Muscle layer of duodenum (tissue), 2 donors: Measurements from ENCODE around the gene NISCH.

ENCODE experiments used
- H3K27ac ChIP-seq: one replicate; pipeline ENCODE4 v1.7.0; 2013; ENCODE audit warnings: mild to moderate bottlenecking, low read length
- H3K27me3 ChIP-seq: one replicate; pipeline ENCODE4 v1.7.0; 2013; ENCODE audit warnings: low read depth, mild to moderate bottlenecking, control low read depth, low read length
- H3K36me3 ChIP-seq, 2 donors: one replicate each; pipeline ENCODE4 v1.7.0; 2013; ENCODE audit warnings: low read length in 2 of 2, control low read depth in 1 of 2, mild to moderate bottlenecking in 1 of 2; ENCODE audit not compliant: insufficient read depth in 2 of 2, control insufficient read depth in 1 of 2
- H3K4me1 ChIP-seq, 2 donors: one replicate each; pipeline ENCODE4 v1.7.0; 2013; ENCODE audit warnings: low read length in 2 of 2, mild to moderate bottlenecking in 2 of 2, control low read depth in 1 of 2, moderate library complexity in 1 of 2; ENCODE audit not compliant: insufficient read depth in 2 of 2, control insufficient read depth in 1 of 2
- H3K4me3 ChIP-seq, 2 donors: one replicate each; pipeline ENCODE4 v1.7.0; 2013; ENCODE audit warnings: low read length in 2 of 2, low read depth in 1 of 2, mild to moderate bottlenecking in 1 of 2
- H3K9me3 ChIP-seq, 2 donors: one replicate each; pipeline ENCODE4 v1.7.0; 2013; ENCODE audit warnings: low read length in 2 of 2, control low read depth in 1 of 2, mild to moderate bottlenecking in 1 of 2; ENCODE audit not compliant: control insufficient read depth in 1 of 2
- donor health status: healthy.

The NISCH gene

DNA sequence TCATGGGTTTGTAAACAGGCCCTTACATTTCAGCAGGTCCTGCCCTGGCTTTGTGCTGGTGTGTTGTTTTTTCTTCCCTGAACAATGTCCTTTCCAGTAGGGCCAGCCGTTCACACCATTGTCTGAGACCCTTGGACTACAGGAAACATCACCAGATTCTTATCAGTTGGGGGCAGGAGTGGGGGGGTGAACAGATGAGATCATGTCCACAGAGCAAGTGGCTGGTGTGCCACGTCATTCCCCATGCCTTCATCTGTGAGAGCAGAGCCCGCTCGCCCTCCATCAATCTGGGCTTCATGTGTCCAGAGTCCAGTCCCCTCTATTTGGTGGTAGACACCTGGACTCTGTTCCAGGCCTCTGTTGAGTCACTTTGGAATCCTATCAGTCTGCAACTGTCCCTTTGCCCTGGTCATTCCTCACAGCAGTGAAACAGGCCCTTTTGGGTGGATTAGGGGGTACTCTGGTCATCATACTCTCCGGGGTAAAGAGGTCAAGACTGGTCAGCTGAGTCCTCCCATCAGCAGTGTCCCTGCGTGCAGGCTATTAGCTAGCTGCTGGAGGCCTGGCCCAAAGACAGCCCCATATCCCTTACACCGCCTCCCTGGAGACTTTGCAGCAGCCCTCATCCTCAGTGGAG is 25.5 kb upstream of the NISCH start:
- Histone ChIP-seq H3K27me3 (no peaks in the 10 kb centered on the region), H3K27ac (no peak overlapping the region), H3K4me3 (no peak overlapping the region), H3K9me3 (no peaks in the 10 kb centered on the region), H3K36me3 (no peaks in the 10 kb centered on the region), H3K4me1 (peaks cover 0 to 12% of the 10 kb centered on the region in 2 donors)

DNA sequence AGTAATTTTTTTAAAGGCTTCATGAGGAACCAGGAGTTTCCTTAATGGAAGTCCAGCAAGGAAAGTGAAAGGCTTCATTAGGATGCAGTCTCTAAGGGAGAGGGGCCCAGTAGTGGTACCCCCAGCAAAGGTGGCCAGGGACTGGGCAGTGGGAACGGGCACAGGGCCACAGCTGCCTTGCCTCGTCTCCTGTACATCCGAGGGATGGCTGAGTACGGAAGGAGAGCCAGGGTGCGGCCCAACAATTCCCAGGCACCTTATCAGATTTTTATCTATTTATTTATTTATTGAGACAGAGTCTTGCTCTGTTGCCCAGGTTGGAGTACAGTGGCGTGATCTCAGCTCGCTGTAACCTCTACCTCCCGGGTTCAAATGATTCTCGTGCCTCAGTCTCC is 25.0 kb upstream of the NISCH start:
- Histone ChIP-seq H3K4me3 (no peak overlapping the region), H3K4me1 (peaks cover 0 to 12% of the 10 kb centered on the region in 2 donors), H3K27ac (no peak overlapping the region), H3K9me3 (no peaks in the 10 kb centered on the region), H3K36me3 (no peaks in the 10 kb centered on the region), H3K27me3 (no peaks in the 10 kb centered on the region)

DNA sequence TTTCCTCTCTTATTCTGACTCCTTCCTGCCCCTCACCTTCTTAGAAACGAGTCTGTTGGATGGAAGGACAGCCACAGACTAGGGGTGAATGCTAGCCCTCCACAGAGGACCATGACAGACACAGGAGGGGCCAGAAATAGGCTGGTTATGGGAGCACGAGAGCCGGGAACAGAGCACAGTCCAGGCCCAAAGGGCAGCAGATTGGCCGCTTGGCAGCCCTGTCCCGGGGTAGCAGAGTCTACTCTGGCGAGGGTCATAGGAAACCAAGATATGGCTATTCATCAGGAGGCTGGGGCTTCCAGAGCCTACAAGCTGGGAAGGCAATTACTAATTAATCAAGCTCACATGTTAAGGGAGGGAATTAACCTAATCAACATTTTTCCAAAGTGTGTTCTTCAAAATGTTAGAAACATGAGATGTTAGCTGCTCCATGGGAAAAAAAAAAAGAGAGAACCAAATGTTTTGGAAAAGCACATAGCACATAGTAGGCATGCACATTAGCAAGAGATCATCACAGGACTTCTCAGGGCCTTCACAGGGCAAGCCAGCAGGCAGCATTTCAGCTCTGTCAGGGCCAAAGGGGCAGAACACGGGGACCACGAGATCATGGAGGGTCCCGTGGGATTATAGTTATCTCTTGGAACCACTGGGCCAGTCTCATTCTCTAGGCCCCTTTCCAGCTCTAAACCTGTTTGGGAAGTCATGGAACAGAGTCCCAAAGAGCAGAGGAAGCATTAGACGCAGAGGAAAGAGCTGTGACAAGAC is 23.8 kb upstream of the NISCH start:
- H3K36me3 ChIP-seq: no peaks in the 10 kb centered on the region
- peaks cover 0 to 12% of the 10 kb centered on the region in 2 donors for H3K4me1 ChIP-seq
- no peaks in the 10 kb centered on the region for H3K27me3 ChIP-seq
- H3K4me3 ChIP-seq: no peak overlapping the region
- no peak overlapping the region for H3K27ac ChIP-seq
- H3K9me3 ChIP-seq: no peaks in the 10 kb centered on the region

DNA sequence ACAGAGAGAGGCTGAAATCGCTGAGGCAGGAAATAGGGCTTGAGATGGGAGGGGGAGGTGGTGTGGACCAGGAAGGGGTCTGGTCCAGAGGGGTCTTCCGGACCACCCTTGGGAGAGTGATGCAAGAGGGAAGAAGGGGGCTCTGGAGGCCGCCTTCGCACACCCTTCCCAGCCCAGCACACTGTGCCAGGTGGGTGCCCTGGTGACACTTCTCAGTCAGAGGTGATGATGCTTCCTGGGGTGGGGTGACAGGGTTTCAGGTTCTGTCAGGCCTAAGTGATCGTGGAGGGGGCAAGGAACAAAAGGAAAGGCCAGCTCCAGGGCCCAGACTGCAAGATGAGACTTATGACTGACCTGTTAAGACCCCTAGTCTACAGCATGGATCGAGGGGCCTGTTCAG is 23.2 kb upstream of the NISCH start:
- Histone ChIP-seq H3K9me3 (no peaks in the 10 kb centered on the region), H3K36me3 (no peaks in the 10 kb centered on the region), H3K27ac (no peak overlapping the region), H3K4me1 (peaks cover 0 to 12% of the 10 kb centered on the region in 2 donors), H3K4me3 (no peak overlapping the region), H3K27me3 (no peaks in the 10 kb centered on the region)

DNA sequence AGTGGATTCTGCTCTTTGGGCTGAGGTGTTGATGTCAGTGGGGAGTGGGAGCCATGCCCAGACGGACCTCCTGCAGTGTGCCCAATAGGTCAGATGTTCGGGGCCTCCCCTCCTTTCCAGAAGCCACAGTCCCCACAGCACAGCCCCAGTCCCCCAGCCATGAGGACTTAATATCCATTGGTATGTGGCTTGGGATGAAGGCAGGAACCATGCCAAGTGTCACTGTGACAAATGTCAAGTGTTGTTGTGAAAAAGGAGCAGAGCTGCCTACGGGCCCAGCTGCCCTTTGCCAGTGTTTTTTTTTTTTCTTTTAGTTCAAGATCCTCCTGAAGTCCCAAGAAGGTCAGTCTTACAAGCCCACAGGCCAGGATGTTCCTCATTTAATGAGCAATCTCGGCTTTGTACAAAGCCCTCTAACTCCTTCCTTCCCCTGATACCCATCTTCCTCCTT is 22.7 kb upstream of the NISCH start:
- no peaks in the 10 kb centered on the region for H3K36me3 ChIP-seq
- no peak overlapping the region for H3K4me3 ChIP-seq
- H3K27ac ChIP-seq: no peak overlapping the region
- H3K27me3 ChIP-seq: no peaks in the 10 kb centered on the region
- no peaks in the 10 kb centered on the region for H3K9me3 ChIP-seq
- peaks cover 0 to 12% of the 10 kb centered on the region in 2 donors for H3K4me1 ChIP-seq

GRCh38 chr3:52433328-52433995 is 21.9 kb upstream of the NISCH start:
- Histone ChIP-seq H3K36me3 (no peaks in the 10 kb centered on the region), H3K27me3 (no peaks in the 10 kb centered on the region), H3K4me1 (peaks cover 0 to 12% of the 10 kb centered on the region in 2 donors), H3K9me3 (no peaks in the 10 kb centered on the region), H3K27ac (no peak overlapping the region), H3K4me3 (no peak overlapping the region)

DNA sequence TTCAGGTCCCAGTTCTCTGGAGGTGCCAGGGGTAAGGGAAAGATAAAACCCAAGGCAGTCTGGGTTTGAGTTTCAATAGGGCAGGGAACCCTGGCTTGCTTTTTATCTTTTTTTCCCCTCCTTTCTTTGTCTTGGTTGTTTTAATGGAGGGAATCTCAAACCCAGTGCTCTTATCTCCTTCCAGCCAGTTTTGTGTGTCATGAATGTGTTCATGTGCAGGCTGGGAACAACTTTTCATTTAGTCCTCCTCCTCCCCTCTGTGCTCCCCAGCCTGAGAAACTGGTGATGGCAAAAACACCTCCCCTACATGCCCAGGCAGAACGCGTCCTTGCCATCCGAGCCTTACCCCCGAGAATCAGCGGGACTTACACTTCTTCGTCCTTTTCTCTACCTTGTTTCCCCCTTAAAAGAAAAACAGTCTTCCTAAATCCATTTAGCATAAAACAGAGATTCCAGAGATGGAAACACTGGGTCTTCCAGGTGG is 21.4 kb upstream of the NISCH start:
- no peaks in the 10 kb centered on the region for H3K9me3 ChIP-seq
- H3K27ac ChIP-seq: no peak overlapping the region
- H3K4me3 ChIP-seq: no peak overlapping the region
- H3K4me1 ChIP-seq: peaks cover 0 to 8% of the 10 kb centered on the region in 2 donors
- no peaks in the 10 kb centered on the region for H3K36me3 ChIP-seq
- no peaks in the 10 kb centered on the region for H3K27me3 ChIP-seq

- Histone ChIP-seq H3K9me3 (no peaks in the 10 kb centered on the region), H3K27me3 (no peaks in the 10 kb centered on the region), H3K4me1 (peaks cover 0 to 8% of the 10 kb centered on the region in 2 donors), H3K27ac (no peak overlapping the region), H3K4me3 (no peak overlapping the region), H3K36me3 (no peaks in the 10 kb centered on the region)
Measured at GRCh38 chr3:52434491-52435115, 20.8 kb upstream of the NISCH start.

DNA sequence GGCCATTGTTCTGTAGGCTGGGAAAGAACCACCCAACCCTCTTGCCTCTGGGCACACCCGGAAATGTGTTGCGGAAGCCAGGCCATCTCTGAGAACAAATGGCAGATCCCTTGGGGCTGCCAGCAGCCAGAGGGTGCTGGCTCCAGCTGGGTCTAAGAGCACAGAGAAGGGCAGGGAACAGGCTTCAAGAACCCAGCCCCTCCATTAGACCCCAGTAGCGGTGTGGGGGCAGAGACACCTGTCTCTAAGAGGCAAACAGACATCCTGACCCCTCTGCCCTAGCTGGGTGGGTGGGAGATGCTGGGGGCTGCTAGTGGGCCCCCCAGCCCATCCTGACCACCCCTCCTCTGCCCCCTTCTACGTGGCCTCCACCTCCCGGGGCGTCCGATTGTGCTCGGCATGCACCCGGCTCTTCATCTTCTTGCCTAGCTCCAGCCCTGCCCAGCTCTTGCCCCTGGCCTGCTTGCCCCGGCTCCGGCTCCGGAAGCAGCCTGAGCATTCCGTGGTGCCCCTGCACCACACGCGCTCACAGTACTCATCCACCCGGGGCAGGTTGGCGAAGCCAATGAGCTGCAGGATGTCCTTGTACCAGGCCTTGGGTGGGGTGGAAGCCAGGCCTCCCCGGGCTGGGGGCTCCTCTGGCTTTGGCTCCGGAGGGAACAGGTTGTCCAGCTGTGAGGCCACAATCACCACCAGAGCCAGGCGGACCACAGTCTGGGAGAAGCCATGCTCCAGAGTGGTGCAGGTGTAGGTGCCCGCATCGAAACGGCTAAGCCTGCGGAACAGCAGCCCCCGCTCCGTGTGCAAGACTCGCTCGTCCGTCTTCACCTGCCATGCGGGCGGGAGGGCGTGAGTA is 19.9 kb upstream of the NISCH start:
- H3K27me3 ChIP-seq: no peaks in the 10 kb centered on the region
- no peak overlapping the region for H3K4me3 ChIP-seq
- peaks cover 0 to 8% of the 10 kb centered on the region in 2 donors for H3K4me1 ChIP-seq
- H3K36me3 ChIP-seq: no peaks in the 10 kb centered on the region
- no peaks in the 10 kb centered on the region for H3K9me3 ChIP-seq
- H3K27ac ChIP-seq: no peak overlapping the region

GRCh38 chr3:52436500-52437149 is 18.8 kb upstream of the NISCH start:
- Histone ChIP-seq H3K9me3 (no peaks in the 10 kb centered on the region), H3K27ac (no peak overlapping the region), H3K4me1 (peaks cover 0 to 8% of the 10 kb centered on the region in 2 donors), H3K4me3 (no peak overlapping the region), H3K36me3 (no peaks in the 10 kb centered on the region), H3K27me3 (no peaks in the 10 kb centered on the region)
